ENCODE results near the gene TARBP2.

Gene TARBP2

GRCh38 chr12:53483979-53484377, 17.1 kb upstream of the TARBP2 start:
- no peaks in the 10 kb centered on the region for H3K27me3 ChIP-seq (replicated peaks; ENCODE audit: control insufficient read depth, insufficient read depth, low read length, poor library complexity, severe bottlenecking)
- H3K9me3 ChIP-seq (ENCODE audit: control insufficient read depth, low read length): no peaks in the 10 kb centered on the region
- H3K4me1 ChIP-seq (ENCODE audit: control insufficient read depth, insufficient read depth, low read length, poor library complexity, severe bottlenecking): no peaks in the 10 kb centered on the region
- no peak overlapping the region for H3K27ac ChIP-seq (ENCODE audit: insufficient read depth, low read length, poor library complexity, severe bottlenecking)
- DNase-seq: no peak
- H3K4me3 ChIP-seq (ENCODE audit: insufficient read depth, low read depth, low read length, poor library complexity, severe bottlenecking): no peak overlapping the region
- H3K36me3 ChIP-seq (ENCODE audit: control insufficient read depth, insufficient read depth, low read length): peaks cover 59% of the 10 kb centered on the region

- no peak overlapping the region for H3K4me3 ChIP-seq (ENCODE audit: insufficient read depth, low read depth, low read length, poor library complexity, severe bottlenecking)
- peaks cover 50% of the 10 kb centered on the region for H3K36me3 ChIP-seq (ENCODE audit: control insufficient read depth, insufficient read depth, low read length)
- no peak overlapping the region for H3K27ac ChIP-seq (ENCODE audit: insufficient read depth, low read length, poor library complexity, severe bottlenecking)
- no peak for DNase-seq
- H3K27me3 ChIP-seq (replicated peaks; ENCODE audit: control insufficient read depth, insufficient read depth, low read length, poor library complexity, severe bottlenecking): no peaks in the 10 kb centered on the region
- no peaks in the 10 kb centered on the region for H3K9me3 ChIP-seq (ENCODE audit: control insufficient read depth, low read length)
- H3K4me1 ChIP-seq (ENCODE audit: control insufficient read depth, insufficient read depth, low read length, poor library complexity, severe bottlenecking): no peaks in the 10 kb centered on the region
Observed at GRCh38 chr12:53484686-53485575, 16.2 kb upstream of the TARBP2 start.

- Histone ChIP-seq H3K36me3 (ENCODE audit: control insufficient read depth, insufficient read depth, low read length) (peaks cover 40% of the 10 kb centered on the region), H3K4me3 (ENCODE audit: insufficient read depth, low read depth, low read length, poor library complexity, severe bottlenecking) (no peak overlapping the region), H3K4me1 (ENCODE audit: control insufficient read depth, insufficient read depth, low read length, poor library complexity, severe bottlenecking) (no peaks in the 10 kb centered on the region), H3K27me3 (replicated peaks; ENCODE audit: control insufficient read depth, insufficient read depth, low read length, poor library complexity, severe bottlenecking) (no peaks in the 10 kb centered on the region), H3K9me3 (ENCODE audit: control insufficient read depth, low read length) (no peaks in the 10 kb centered on the region), H3K27ac (ENCODE audit: insufficient read depth, low read length, poor library complexity, severe bottlenecking) (no peak overlapping the region)
- no peak for DNase-seq
Observed at GRCh38 chr12:53485955-53486735, 14.9 kb upstream of the TARBP2 start.

- no peaks in the 10 kb centered on the region for H3K27me3 ChIP-seq (replicated peaks; ENCODE audit: control insufficient read depth, insufficient read depth, low read length, poor library complexity, severe bottlenecking)
- peaks cover 34% of the 10 kb centered on the region for H3K36me3 ChIP-seq (ENCODE audit: control insufficient read depth, insufficient read depth, low read length)
- no peak overlapping the region for H3K27ac ChIP-seq (ENCODE audit: insufficient read depth, low read length, poor library complexity, severe bottlenecking)
- no peaks in the 10 kb centered on the region for H3K9me3 ChIP-seq (ENCODE audit: control insufficient read depth, low read length)
- no peaks in the 10 kb centered on the region for H3K4me1 ChIP-seq (ENCODE audit: control insufficient read depth, insufficient read depth, low read length, poor library complexity, severe bottlenecking)
- H3K4me3 ChIP-seq (ENCODE audit: insufficient read depth, low read depth, low read length, poor library complexity, severe bottlenecking): no peak overlapping the region
- no peak for DNase-seq
Observed at GRCh38 chr12:53486736-53487487, 14.2 kb upstream of the TARBP2 start.

- no peaks in the 10 kb centered on the region for H3K27me3 ChIP-seq (replicated peaks; ENCODE audit: control insufficient read depth, insufficient read depth, low read length, poor library complexity, severe bottlenecking)
- peaks cover 19% of the 10 kb centered on the region for H3K4me1 ChIP-seq (ENCODE audit: control insufficient read depth, insufficient read depth, low read length, poor library complexity, severe bottlenecking)
- H3K27ac ChIP-seq (ENCODE audit: insufficient read depth, low read length, poor library complexity, severe bottlenecking): no peak overlapping the region
- peaks cover 9% of the 10 kb centered on the region for H3K36me3 ChIP-seq (ENCODE audit: control insufficient read depth, insufficient read depth, low read length)
- no peak for DNase-seq
- H3K4me3 ChIP-seq (ENCODE audit: insufficient read depth, low read depth, low read length, poor library complexity, severe bottlenecking): no peak overlapping the region
- H3K9me3 ChIP-seq (ENCODE audit: control insufficient read depth, low read length): no peaks in the 10 kb centered on the region
Observed at GRCh38 chr12:53489242-53489864, 11.7 kb upstream of the TARBP2 start.

GRCh38 chr12:53492188-53492587, 8.9 kb upstream of the TARBP2 start:
- Histone ChIP-seq H3K4me1 (ENCODE audit: control insufficient read depth, insufficient read depth, low read length, poor library complexity, severe bottlenecking) (peaks cover 19% of the 10 kb centered on the region), H3K4me3 (ENCODE audit: insufficient read depth, low read depth, low read length, poor library complexity, severe bottlenecking) (no peak overlapping the region), H3K36me3 (ENCODE audit: control insufficient read depth, insufficient read depth, low read length) (no peaks in the 10 kb centered on the region), H3K9me3 (ENCODE audit: control insufficient read depth, low read length) (no peaks in the 10 kb centered on the region), H3K27ac (ENCODE audit: insufficient read depth, low read length, poor library complexity, severe bottlenecking) (peak overlapping the region; percentile 83), H3K27me3 (replicated peaks; ENCODE audit: control insufficient read depth, insufficient read depth, low read length, poor library complexity, severe bottlenecking) (no peaks in the 10 kb centered on the region)
- DNase-seq: no peak

- peaks cover 19% of the 10 kb centered on the region for H3K4me1 ChIP-seq (ENCODE audit: control insufficient read depth, insufficient read depth, low read length, poor library complexity, severe bottlenecking)
- no peaks in the 10 kb centered on the region for H3K9me3 ChIP-seq (ENCODE audit: control insufficient read depth, low read length)
- peak overlapping the region; percentile 83 for H3K27ac ChIP-seq (ENCODE audit: insufficient read depth, low read length, poor library complexity, severe bottlenecking)
- DNase-seq: peak; percentile 79 to 88 (median 80)
- H3K36me3 ChIP-seq (ENCODE audit: control insufficient read depth, insufficient read depth, low read length): no peaks in the 10 kb centered on the region
- no peaks in the 10 kb centered on the region for H3K27me3 ChIP-seq (replicated peaks; ENCODE audit: control insufficient read depth, insufficient read depth, low read length, poor library complexity, severe bottlenecking)
- H3K4me3 ChIP-seq (ENCODE audit: insufficient read depth, low read depth, low read length, poor library complexity, severe bottlenecking): peak overlapping the region; percentile 51
Observed at GRCh38 chr12:53492830-53493609, 8.1 kb upstream of the TARBP2 start.

- no peaks in the 10 kb centered on the region for H3K27me3 ChIP-seq (replicated peaks; ENCODE audit: control insufficient read depth, insufficient read depth, low read length, poor library complexity, severe bottlenecking)
- no peaks in the 10 kb centered on the region for H3K36me3 ChIP-seq (ENCODE audit: control insufficient read depth, insufficient read depth, low read length)
- no peak for DNase-seq
- no peaks in the 10 kb centered on the region for H3K9me3 ChIP-seq (ENCODE audit: control insufficient read depth, low read length)
- peak overlapping the region; percentile 51 for H3K4me3 ChIP-seq (ENCODE audit: insufficient read depth, low read depth, low read length, poor library complexity, severe bottlenecking)
- peaks cover 25% of the 10 kb centered on the region for H3K4me1 ChIP-seq (ENCODE audit: control insufficient read depth, insufficient read depth, low read length, poor library complexity, severe bottlenecking)
- peak overlapping the region; percentile 83 for H3K27ac ChIP-seq (ENCODE audit: insufficient read depth, low read length, poor library complexity, severe bottlenecking)
Observed at GRCh38 chr12:53493610-53494391, 7.3 kb upstream of the TARBP2 start.
